Measurements from ENCODE around the gene SPECC1. TPM values are rescaled to one million over a fixed set of nuclear protein-coding genes. Genes with fewer than 3 reads are reported as not detected.

Gene SPECC1
- polyA plus RNA-seq, 1 experiment: 56.4 TPM

GRCh38 chr17:20051624-20052023, 42.5 kb downstream of the SPECC1 start:
- POLR2A ChIA-PET: no interaction called here
- H3K27ac ChIP-seq (ENCODE audit: low read depth, low read length): no peak overlapping the region
- no peak for DNase-seq (ENCODE audit: low read depth, low spot score)
- peaks cover 3% of the 10 kb centered on the region; the same call in 1 of the 2 replicates for H3K9me3 ChIP-seq (ENCODE audit: control insufficient read depth, insufficient read depth, low read length)
- H3K27me3 ChIP-seq (ENCODE audit: control insufficient read depth, insufficient read depth, low read length): peaks cover 8% of the 10 kb centered on the region
- no peak overlapping the region for H3K4me3 ChIP-seq (ENCODE audit: low read depth, low read length)
- CTCF ChIA-PET: no interaction called here
- TF ChIP-seq, protein P1, sequence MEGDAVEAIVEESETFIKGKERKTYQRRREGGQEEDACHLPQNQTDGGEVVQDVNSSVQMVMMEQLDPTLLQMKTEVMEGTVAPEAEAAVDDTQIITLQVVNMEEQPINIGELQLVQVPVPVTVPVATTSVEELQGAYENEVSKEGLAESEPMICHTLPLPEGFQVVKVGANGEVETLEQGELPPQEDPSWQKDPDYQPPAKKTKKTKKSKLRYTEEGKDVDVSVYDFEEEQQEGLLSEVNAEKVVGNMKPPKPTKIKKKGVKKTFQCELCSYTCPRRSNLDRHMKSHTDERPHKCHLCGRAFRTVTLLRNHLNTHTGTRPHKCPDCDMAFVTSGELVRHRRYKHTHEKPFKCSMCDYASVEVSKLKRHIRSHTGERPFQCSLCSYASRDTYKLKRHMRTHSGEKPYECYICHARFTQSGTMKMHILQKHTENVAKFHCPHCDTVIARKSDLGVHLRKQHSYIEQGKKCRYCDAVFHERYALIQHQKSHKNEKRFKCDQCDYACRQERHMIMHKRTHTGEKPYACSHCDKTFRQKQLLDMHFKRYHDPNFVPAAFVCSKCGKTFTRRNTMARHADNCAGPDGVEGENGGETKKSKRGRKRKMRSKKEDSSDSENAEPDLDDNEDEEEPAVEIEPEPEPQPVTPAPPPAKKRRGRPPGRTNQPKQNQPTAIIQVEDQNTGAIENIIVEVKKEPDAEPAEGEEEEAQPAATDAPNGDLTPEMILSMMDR (IDR thresholded peaks at IDR 0.05; ENCODE audit: low read depth, low read length): no peak

DNA sequence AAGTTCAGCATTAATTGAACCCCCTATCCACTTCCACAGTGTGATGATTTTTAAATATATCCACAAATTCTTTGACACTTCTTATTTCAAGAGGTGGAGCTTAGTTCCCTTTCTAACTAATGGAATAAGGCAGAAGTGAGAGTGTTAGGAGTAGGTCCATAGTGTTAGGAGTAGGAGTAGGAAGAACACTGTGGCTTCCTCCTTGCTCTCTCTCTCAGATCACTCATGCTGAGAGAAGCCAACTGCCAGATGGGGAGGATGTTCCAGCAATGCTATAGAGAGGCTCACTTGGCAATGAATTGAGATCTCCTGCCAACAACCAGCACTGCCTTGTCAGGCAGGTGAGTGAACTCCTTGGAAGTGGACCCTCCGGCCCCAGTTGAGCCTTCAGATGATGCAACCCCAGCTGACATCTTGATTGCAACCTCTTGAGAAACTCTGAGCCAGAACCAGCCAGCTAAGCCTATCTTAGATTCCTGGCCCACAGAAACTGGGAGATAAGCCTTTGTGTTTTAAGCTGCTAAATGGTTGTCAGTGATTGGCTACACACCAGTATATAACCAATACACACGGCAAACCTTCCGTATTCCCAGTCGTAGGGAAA, 44.3 kb downstream of the SPECC1 start:
- H3K27me3 ChIP-seq (ENCODE audit: control insufficient read depth, insufficient read depth, low read length): peaks cover 6% of the 10 kb centered on the region
- TF ChIP-seq, protein P1 (IDR thresholded peaks at IDR 0.05; ENCODE audit: low read depth, low read length): no peak
- no peak for DNase-seq (ENCODE audit: low read depth, low spot score)
- H3K27ac ChIP-seq (ENCODE audit: low read depth, low read length): no peak overlapping the region
- ChIA-PET CTCF (interaction anchor here (0.5 kb wide), 1 partner anchor 27 kb away, joined by 3 read pairs; no protein-coding TSS in a partner anchor), POLR2A (no interaction called here)
- H3K9me3 ChIP-seq (ENCODE audit: control insufficient read depth, insufficient read depth, low read length): peaks cover 3% of the 10 kb centered on the region; the same call in 1 of the 2 replicates
- no peak overlapping the region for H3K4me3 ChIP-seq (ENCODE audit: low read depth, low read length)

- Histone ChIP-seq H3K27me3 (ENCODE audit: control insufficient read depth, insufficient read depth, low read length) (peaks cover 2% of the 10 kb centered on the region), H3K27ac (ENCODE audit: low read depth, low read length) (no peak overlapping the region), H3K4me3 (ENCODE audit: low read depth, low read length) (no peak overlapping the region), H3K9me3 (ENCODE audit: control insufficient read depth, insufficient read depth, low read length) (no peaks in the 10 kb centered on the region)
- CTCF ChIA-PET: interaction anchor here (0.6 kb wide), 1 partner anchor 57 kb away, joined by 3 read pairs; no protein-coding TSS in a partner anchor
- POLR2A ChIA-PET: no interaction called here
- DNase-seq (ENCODE audit: low read depth, low spot score): no peak
- TF ChIP-seq, protein P1 (IDR thresholded peaks at IDR 0.05; ENCODE audit: low read depth, low read length): no peak
Measured at GRCh38 chr17:20059728-20060188, 50.6 kb downstream of the SPECC1 start.

DNA sequence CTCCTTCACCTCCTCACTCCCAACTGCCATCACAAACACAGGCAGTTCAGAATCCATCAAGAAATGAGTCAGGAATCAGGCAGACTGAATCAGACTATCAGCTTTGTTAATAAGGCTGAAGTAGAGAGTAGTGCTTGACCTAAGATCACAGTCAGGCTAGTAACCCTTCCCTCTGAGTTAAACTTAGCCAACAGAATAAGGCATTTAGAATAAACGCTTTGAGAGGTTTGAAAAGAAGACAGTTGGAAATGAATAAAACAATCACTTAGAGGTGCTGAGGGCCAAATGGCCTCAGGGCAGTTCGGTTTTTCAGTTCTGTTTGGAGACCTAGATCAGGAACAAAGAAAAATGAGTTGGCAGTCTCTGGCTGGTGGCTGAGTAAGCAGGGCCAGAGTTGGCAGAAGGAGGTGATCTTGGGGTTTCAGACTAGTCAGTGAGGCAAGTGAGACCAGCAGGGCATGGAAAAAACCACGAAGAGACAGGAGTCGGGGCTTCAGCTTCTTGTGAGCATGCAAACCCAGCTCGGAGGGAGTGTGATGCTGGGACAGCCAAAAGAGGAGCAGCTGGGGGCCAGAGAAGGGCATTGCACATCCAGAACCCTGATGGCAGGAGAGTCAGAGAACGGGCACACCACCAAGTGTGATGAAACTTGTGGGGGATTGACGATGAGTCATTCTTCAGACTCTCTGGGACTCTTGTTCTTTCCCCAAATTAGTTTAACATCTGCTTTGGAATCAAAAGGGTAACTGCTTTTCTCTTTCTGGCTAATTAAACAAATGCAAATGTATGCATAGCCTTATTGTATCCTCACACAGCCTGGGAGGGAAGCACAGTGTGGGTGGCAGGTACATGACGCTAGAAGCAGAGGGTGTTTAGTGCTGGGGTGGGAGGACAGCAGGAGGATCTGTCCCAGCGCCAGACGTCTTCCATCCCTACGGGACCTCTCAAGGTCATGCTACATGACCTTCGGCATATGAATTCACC, 54.8 kb downstream of the SPECC1 start:
- TF ChIP-seq, protein P1 (IDR thresholded peaks at IDR 0.05; ENCODE audit: low read depth, low read length): no peak
- ChIA-PET CTCF (interaction anchor here (0.7 kb wide), 1 partner anchor 54 kb away, joined by 11 read pairs; no protein-coding TSS in a partner anchor), POLR2A (interaction anchor here (1.0 kb wide), 1 partner anchor 54 kb away, joined by 3 read pairs; no protein-coding TSS in a partner anchor)
- peak overlapping the region; percentile 66 for H3K27ac ChIP-seq (ENCODE audit: low read depth, low read length)
- peak; percentile 77 for DNase-seq (ENCODE audit: low read depth, low spot score)
- no peak overlapping the region for H3K4me3 ChIP-seq (ENCODE audit: low read depth, low read length)
- no peaks in the 10 kb centered on the region for H3K9me3 ChIP-seq (ENCODE audit: control insufficient read depth, insufficient read depth, low read length)
- H3K27me3 ChIP-seq (ENCODE audit: control insufficient read depth, insufficient read depth, low read length): no peaks in the 10 kb centered on the region

Measured in AG04450 (cell line).